ENCODE results near the gene LYSMD1. TPM values are rescaled to one million over a fixed set of nuclear protein-coding genes. Genes with fewer than 3 reads are reported as not detected.

The LYSMD1 gene
- total RNA-seq, 1 donor from 2014 or later = 11.4 TPM

DNA sequence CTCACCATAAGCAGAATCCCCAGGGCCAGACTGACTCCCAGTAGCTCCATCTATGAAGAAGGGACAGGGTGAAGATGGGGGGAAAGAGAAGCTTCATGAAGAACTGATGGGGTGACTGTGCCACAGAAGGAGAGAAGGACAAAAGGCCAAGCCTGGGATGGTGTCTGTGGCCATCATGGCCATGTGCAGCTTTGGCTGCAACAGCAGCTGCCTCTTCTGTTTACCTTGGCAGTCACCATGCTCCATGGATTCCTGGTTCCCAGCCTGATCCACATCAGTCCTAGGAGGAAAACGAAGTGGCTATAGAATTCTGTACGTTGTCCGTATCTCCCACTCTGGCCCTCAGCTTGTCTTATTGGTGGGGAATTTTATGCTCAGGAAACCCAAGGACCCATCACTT, 31.3 kb downstream of the LYSMD1 start:
- Mint-ChIP-seq H3K9me3 (no peaks in the 10 kb centered on the region), H3K36me3 (peaks cover 23% of the 10 kb centered on the region), H3K27me3 (ENCODE audit: low read depth) (peaks cover 40% of the 10 kb centered on the region), H3K4me3 (no peak overlapping the region), H3K27ac (no peak overlapping the region), H3K4me1 (peaks cover 10% of the 10 kb centered on the region)
- TF ChIP-seq, protein P1, sequence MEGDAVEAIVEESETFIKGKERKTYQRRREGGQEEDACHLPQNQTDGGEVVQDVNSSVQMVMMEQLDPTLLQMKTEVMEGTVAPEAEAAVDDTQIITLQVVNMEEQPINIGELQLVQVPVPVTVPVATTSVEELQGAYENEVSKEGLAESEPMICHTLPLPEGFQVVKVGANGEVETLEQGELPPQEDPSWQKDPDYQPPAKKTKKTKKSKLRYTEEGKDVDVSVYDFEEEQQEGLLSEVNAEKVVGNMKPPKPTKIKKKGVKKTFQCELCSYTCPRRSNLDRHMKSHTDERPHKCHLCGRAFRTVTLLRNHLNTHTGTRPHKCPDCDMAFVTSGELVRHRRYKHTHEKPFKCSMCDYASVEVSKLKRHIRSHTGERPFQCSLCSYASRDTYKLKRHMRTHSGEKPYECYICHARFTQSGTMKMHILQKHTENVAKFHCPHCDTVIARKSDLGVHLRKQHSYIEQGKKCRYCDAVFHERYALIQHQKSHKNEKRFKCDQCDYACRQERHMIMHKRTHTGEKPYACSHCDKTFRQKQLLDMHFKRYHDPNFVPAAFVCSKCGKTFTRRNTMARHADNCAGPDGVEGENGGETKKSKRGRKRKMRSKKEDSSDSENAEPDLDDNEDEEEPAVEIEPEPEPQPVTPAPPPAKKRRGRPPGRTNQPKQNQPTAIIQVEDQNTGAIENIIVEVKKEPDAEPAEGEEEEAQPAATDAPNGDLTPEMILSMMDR (IDR thresholded peaks at IDR 0.05; ENCODE audit: unreplicated experiment) = no peak
- DNase-seq (ENCODE audit: low spot score in 2 of 2, unreplicated experiment in 2 of 2) = no peak

DNA sequence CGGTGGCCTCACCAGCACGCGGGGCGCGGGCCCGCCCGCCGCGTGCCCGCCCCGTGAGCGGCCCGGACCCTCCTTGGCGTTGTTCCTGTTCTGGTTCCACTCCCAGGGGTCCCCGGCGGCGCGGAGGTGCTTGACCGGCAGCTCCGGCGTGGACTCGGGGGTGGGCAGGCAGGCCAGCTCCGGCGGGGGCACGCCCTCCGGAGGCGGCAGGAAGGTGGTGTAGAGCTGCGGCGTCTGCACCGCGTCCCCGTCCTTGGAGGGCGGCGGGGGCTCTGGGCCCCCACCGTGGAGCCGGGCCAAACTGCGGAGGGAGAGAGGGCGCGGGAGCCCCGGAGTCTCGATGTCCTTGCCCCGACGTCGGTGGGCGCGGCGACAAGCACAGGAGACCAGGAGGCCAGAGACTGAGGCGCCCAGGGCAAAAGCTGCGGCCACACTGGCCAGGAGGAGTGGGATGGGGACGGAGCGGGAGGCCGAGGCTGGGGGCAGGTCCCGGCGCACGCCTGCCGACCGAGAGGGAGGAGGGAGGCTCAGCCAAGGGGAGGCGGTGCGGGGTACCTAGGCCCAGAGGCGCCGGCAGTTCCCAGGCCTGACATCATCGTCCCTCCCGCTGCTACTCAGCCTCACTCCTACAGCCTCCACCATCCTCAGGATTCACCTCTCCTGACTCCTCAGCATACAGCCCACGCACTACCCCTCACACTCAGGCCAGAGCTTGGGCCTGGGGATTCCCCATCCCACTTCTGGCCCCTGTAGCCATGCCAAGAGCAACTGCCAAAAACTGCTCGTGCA, 32.5 kb downstream of the LYSMD1 start:
- peaks cover 23% of the 10 kb centered on the region for H3K36me3 Mint-ChIP-seq
- H3K9me3 Mint-ChIP-seq = no peaks in the 10 kb centered on the region
- H3K4me1 Mint-ChIP-seq = peaks cover 10% of the 10 kb centered on the region
- TF ChIP-seq, protein P1 (IDR thresholded peaks at IDR 0.05; ENCODE audit: unreplicated experiment) = no peak
- H3K27ac Mint-ChIP-seq = no peak overlapping the region
- peak in 1 of 2 experiments; percentile 39 for DNase-seq (ENCODE audit: low spot score in 2 of 2, unreplicated experiment in 2 of 2)
- H3K27me3 Mint-ChIP-seq (ENCODE audit: low read depth) = peaks cover 40% of the 10 kb centered on the region
- peak overlapping the region; percentile 37 for H3K4me3 Mint-ChIP-seq

DNA sequence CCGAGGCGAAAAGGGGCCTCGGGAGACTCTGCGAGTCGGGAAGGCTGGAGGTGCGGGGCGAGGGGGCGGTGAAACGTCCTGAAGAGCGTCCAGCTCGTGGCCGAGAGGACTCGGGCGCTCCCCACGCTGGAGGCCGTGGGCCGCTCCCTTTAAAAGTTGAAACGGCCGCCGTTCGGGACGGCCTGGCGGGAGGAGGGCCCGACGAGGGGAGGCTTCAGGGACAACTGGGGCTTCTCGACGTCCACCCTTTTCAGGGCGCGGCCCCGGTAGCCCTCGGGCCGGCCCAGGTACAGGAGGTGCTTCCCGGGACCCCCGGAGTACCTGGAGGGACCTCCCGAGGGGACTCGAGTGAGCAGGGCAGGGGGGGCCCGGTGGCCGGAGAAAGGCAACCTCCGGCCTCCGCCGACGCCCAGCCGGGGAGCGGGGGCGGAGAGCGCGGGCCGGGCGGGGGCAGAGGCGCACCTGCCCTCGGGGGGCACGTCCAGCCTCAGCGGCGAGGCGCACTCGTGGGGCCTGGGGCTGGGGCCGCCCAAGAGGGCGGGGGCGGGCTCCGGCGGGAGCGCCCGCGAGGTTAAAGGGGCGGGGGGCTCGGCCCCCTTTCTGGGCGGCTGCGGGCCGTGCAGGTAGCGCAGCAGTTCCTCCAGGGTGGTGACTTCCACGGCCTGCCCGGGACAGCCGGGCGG, 33.2 kb downstream of the LYSMD1 start:
- DNase-seq (ENCODE audit: low spot score in 2 of 2, unreplicated experiment in 2 of 2) = no peak
- Mint-ChIP-seq H3K36me3 (peaks cover 22% of the 10 kb centered on the region), H3K4me1 (peaks cover 10% of the 10 kb centered on the region), H3K27me3 (ENCODE audit: low read depth) (peaks cover 40% of the 10 kb centered on the region), H3K9me3 (no peaks in the 10 kb centered on the region), H3K27ac (no peak overlapping the region), H3K4me3 (peak overlapping the region; percentile 76)
- TF ChIP-seq, protein P1 (IDR thresholded peaks at IDR 0.05; ENCODE audit: unreplicated experiment) = no peak

DNA sequence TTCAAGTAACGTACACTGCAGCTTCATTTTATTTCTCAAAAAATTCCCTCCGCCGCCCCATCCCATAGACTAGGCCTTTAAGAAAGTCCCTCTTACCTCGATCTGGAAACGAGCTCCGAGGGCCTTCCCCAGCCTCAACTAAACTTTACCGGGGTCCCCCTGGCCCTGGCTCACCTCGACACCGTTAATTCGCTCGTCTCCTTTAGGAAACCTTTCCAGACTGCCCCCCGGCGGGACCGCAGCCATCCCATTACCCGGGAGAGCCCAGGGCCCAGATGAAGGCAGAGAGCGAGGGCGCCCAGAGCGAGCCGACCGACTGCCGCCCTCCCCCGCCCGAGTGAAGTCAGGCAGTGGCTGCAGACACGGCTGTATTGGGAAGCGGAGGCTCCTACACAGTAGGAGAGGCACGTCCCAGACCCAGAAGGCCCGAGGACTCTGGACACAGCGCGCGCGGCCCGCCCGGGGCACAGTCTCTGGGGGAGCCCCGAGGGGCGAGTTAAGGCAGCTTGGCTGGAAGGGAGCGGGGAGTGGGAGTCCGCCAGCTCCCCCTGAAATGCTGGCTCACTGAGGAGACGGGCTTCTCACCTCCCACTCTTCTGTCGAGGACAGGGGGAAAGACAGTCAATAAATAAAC, 33.9 kb downstream of the LYSMD1 start:
- H3K27ac Mint-ChIP-seq = peak overlapping the region; percentile 68
- H3K9me3 Mint-ChIP-seq = no peaks in the 10 kb centered on the region
- peaks cover 40% of the 10 kb centered on the region for H3K27me3 Mint-ChIP-seq (ENCODE audit: low read depth)
- H3K4me3 Mint-ChIP-seq = peak overlapping the region; percentile 76
- TF ChIP-seq, protein P1 (IDR thresholded peaks at IDR 0.05; ENCODE audit: unreplicated experiment) = no peak
- H3K36me3 Mint-ChIP-seq = peaks cover 19% of the 10 kb centered on the region
- H3K4me1 Mint-ChIP-seq = peaks cover 10% of the 10 kb centered on the region
- DNase-seq (ENCODE audit: low spot score in 2 of 2, unreplicated experiment in 2 of 2) = peak in 1 of 2 experiments; percentile 68

DNA sequence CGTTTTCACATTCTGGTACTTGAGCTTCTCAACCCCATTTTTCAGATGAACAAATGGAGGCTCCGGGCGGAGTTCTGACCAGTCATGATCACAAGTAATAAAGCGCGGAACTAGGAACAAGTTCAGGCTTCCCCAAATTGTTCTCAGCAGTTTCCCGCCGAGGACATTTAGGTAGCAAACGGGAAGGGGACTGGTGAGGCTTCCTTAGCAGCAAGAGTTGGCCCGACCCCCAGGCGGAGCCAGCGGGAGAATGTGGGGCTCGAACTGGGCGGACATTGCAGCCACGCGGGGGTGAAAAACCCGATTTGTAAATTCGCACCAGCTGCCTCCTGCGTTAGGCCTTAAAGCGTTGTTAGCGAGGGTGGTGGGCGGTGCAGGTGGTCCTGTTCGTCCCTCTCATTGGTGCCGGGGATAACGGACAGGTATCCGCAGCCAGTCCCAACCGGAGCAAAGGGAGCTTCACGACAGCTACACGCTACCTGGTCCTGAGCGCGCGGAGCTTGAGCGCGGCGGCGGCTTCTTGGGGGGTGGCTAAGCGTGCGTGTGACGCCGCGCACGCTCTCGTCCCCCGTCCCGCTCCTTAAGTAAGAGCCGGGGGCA, 34.6 kb downstream of the LYSMD1 start:
- DNase-seq (ENCODE audit: low spot score in 2 of 2, unreplicated experiment in 2 of 2) = peak; percentile 81 to 87
- H3K27me3 Mint-ChIP-seq (ENCODE audit: low read depth) = peaks cover 40% of the 10 kb centered on the region
- TF ChIP-seq, protein P1 (IDR thresholded peaks at IDR 0.05; ENCODE audit: unreplicated experiment) = no peak
- peaks cover 10% of the 10 kb centered on the region for H3K4me1 Mint-ChIP-seq
- peak overlapping the region; percentile 68 for H3K27ac Mint-ChIP-seq
- peak overlapping the region; percentile 76 for H3K4me3 Mint-ChIP-seq
- peaks cover 12% of the 10 kb centered on the region for H3K36me3 Mint-ChIP-seq
- no peaks in the 10 kb centered on the region for H3K9me3 Mint-ChIP-seq

All from mesothelial cell of epicardium (in vitro differentiated cells).